Natural killer cell (primary cell): ENCODE results near the gene OR2T34. TPM values are rescaled to one million over a fixed set of nuclear protein-coding genes. Genes with fewer than 3 reads are reported as not detected.

Experiments
- ATAC-seq, 3 donors: fragments of 150-1000 bp in 2 of 3; fragments of 200-7000 bp in 1 of 3; cut with Tn5 transposase; 1 replicate in 1 of 3; 2 replicates in 2 of 3; pipeline ENCODE4 v1.10.0; 2021; ENCODE audit warnings: mild to moderate bottlenecking in 2 of 3, moderate library complexity in 2 of 3
- DNase-seq, 2 donors: peaks; one replicate each; pipeline versions ENCODE4 v3.0.0 to v3.0.0-alpha.2; 2013 to 2021; ENCODE audit warnings: mixed read lengths in 1 of 2
- H3K27ac ChIP-seq: one replicate; pipeline ENCODE4 v1.5.1; 2013; ENCODE audit warnings: mild to moderate bottlenecking, low read length
- H3K27me3 ChIP-seq: one replicate; pipeline ENCODE4 v1.6.1; 2013; ENCODE audit warnings: low read length; ENCODE audit not compliant: control insufficient read depth, insufficient read depth
- H3K36me3 ChIP-seq: one replicate; pipeline ENCODE4 v1.6.1; 2013; ENCODE audit warnings: low read length; ENCODE audit not compliant: control insufficient read depth, insufficient read depth
- H3K4me1 ChIP-seq: one replicate; pipeline ENCODE4 v1.6.1; 2013; ENCODE audit warnings: low read length; ENCODE audit not compliant: control insufficient read depth, insufficient read depth
- H3K4me3 ChIP-seq: one replicate; pipeline ENCODE4 v1.5.1; 2013; ENCODE audit warnings: low read length
- H3K9me3 ChIP-seq: one replicate; pipeline ENCODE4 v1.6.1; 2013; ENCODE audit warnings: low read length; ENCODE audit not compliant: control insufficient read depth, insufficient read depth
- H3K27ac Mint-ChIP-seq, 2 donors: one replicate each; pipeline ENCODE4 v1.8.0; 2022; ENCODE audit warnings: mild to moderate bottlenecking in 2 of 2, mixed read lengths in 2 of 2, moderate library complexity in 1 of 2
- H3K27me3 Mint-ChIP-seq, 2 donors: one replicate each; pipeline ENCODE4 v1.8.0; 2022; ENCODE audit warnings: low read depth in 2 of 2, mixed read lengths in 2 of 2
- H3K36me3 Mint-ChIP-seq: one replicate; pipeline ENCODE4 v1.8.0; 2022; ENCODE audit warnings: mixed read lengths
- H3K4me1 Mint-ChIP-seq, 2 donors: one replicate each; pipeline ENCODE4 v1.8.0; 2022; ENCODE audit warnings: mixed read lengths in 2 of 2
- H3K4me3 Mint-ChIP-seq: one replicate; pipeline ENCODE4 v1.8.0; 2022; ENCODE audit warnings: mild to moderate bottlenecking, moderate library complexity, mixed read lengths
- H3K9me3 Mint-ChIP-seq, 2 donors: one replicate each; pipeline ENCODE4 v1.8.0; 2022; ENCODE audit warnings: mixed read lengths in 2 of 2
- WGBS: methylation state at CpG from one replicate; pipeline ENCODE4 v1.1.7; 2013; ENCODE audit warnings: missing lambda C conversion rate; ENCODE audit not compliant: insufficient coverage; 5-methylcytosine and 5-hydroxymethylcytosine counted together
- intact Hi-C: fragments of 100-400 bp; cut with micrococcal nuclease; formaldehyde crosslinking; loops from one replicate; pipeline ENCODE4 v1.14.2; 2022
- total RNA-seq, 4 donors: library from RNA; stranded (reverse); fragments of 120-200 nt in 1 of 4; gene quantifications; one replicate each; pipeline versions ENCODE4 v1.2.3 to v1.2.4, GENCODE V29; 2013 to 2022
- TF ChIP-seq, protein P1 (sequence below): fragments of 200-600 bp; IDR thresholded peaks from one replicate; pipeline ENCODE4 v1.8.0; 2022; ENCODE audit warnings: antibody characterized with exemption

OR2T34 gene
- total RNA-seq, 3 donors from 2014 or later (not counting 1 experiment from before 2014, with no cell fraction given): not detected

DNA sequence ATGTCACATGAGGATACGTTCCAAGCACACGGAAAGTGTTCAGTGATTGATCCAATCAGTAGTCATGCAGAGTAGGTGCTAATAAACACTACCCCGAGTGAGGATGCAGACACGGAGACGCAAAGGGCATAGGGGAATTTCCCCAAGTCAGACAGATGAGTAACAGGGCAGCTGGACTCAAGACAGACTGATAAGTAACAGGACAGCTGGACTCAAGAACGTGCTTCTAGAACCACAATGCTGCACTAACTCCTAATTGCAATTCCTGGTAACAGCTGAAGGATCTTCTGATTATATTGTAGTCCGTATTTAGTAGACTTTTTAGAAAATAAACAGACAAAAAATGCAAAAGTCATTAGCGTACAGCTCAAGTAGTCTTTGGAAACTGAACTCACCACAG lies 24.8 kb upstream of the OR2T34 start:
- Mint-ChIP-seq H3K4me3 (no peak overlapping the region), H3K27ac (no peak overlapping the region), H3K36me3 (no peaks in the 10 kb centered on the region), H3K9me3 (no peaks in the 10 kb centered on the region), H3K27me3 (peaks cover 0 to 7% of the 10 kb centered on the region in 2 donors), H3K4me1 (no peaks in the 10 kb centered on the region)
- Histone ChIP-seq H3K27ac (no peak overlapping the region), H3K9me3 (no peaks in the 10 kb centered on the region), H3K36me3 (no peaks in the 10 kb centered on the region), H3K4me3 (no peak overlapping the region), H3K4me1 (no peaks in the 10 kb centered on the region), H3K27me3 (no peaks in the 10 kb centered on the region)
- TF ChIP-seq, protein P1, sequence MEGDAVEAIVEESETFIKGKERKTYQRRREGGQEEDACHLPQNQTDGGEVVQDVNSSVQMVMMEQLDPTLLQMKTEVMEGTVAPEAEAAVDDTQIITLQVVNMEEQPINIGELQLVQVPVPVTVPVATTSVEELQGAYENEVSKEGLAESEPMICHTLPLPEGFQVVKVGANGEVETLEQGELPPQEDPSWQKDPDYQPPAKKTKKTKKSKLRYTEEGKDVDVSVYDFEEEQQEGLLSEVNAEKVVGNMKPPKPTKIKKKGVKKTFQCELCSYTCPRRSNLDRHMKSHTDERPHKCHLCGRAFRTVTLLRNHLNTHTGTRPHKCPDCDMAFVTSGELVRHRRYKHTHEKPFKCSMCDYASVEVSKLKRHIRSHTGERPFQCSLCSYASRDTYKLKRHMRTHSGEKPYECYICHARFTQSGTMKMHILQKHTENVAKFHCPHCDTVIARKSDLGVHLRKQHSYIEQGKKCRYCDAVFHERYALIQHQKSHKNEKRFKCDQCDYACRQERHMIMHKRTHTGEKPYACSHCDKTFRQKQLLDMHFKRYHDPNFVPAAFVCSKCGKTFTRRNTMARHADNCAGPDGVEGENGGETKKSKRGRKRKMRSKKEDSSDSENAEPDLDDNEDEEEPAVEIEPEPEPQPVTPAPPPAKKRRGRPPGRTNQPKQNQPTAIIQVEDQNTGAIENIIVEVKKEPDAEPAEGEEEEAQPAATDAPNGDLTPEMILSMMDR: no peak
- intact Hi-C loops: no loop called here
- WGBS: 80% methylated on average over 8 of the region's 8 CpGs
- ATAC-seq (no peak), DNase-seq (no peak)

DNA sequence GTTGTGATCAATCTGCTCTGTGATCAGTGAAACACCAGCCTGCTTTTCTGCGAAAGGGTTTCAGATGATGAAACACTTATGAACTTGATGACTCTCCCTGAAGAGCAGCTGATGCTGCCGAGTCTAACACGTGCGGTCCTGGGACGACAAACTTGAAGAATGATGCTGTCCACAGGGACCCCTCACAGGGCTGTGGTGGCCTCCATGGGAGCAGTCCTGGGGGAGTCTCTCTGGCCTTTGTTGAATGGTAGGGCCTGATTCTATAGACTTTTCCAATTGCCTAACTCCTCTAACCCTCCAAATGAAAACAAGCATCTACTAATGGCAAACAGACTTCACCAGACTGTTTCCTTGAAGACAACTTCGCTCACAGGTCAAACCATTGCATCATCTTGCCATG lies 23.0 kb upstream of the OR2T34 start, which contains the start of gene OR2T10:
Gene OR2T10 (minus strand): TSS at position 112 of the 400 bp plus-strand sequence. CDS start 3,932 bp downstream, outside the sequence.
- WGBS: 92% methylated on average over 6 of the region's 6 CpGs
- H3K36me3 Mint-ChIP-seq: no peaks in the 10 kb centered on the region
- Histone ChIP-seq H3K36me3 (no peaks in the 10 kb centered on the region), H3K9me3 (no peaks in the 10 kb centered on the region), H3K4me1 (no peaks in the 10 kb centered on the region), H3K27ac (no peak within 1 kb of the TSS), H3K27me3 (no peaks in the 10 kb centered on the region), H3K4me3 (no peak within 1 kb of the TSS)
- H3K4me3 Mint-ChIP-seq: no peak within 1 kb of the TSS
- no peaks in the 10 kb centered on the region for H3K4me1 Mint-ChIP-seq
- TF ChIP-seq, protein P1: no peak
- DNase-seq (no peak), ATAC-seq (no peak)
- H3K27me3 Mint-ChIP-seq: peaks cover 0 to 7% of the 10 kb centered on the region in 2 donors
- H3K9me3 Mint-ChIP-seq: no peaks in the 10 kb centered on the region
- intact Hi-C loops: no loop called here
- no peak within 1 kb of the TSS for H3K27ac Mint-ChIP-seq

DNA sequence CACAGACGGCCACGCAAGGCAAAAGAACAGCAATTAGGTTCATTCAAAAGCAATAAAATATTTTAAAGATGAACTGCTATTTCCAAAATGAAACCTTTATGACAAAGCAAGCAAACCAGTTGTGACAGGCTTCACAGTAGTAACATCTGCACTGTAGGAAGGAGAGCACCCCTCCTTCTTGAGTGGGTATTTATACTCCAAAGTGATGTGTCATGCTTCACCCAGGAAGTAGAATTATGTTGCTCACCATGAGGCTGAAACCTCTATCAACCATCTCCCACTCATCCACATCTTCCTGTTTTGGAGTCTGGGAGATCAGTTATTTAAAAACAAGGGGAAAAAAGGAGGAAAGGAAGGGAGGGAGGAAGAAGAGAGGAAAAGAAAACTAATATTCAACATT lies 22.1 kb upstream of the OR2T34 start:
- H3K36me3 ChIP-seq: no peaks in the 10 kb centered on the region
- no peaks in the 10 kb centered on the region for H3K27me3 ChIP-seq
- intact Hi-C loops: no loop called here
- H3K4me3 ChIP-seq: no peak overlapping the region
- 95% methylated on average over 2 of the region's 2 CpGs for WGBS
- Mint-ChIP-seq H3K27me3 (no peaks in the 10 kb centered on the region), H3K27ac (no peak overlapping the region), H3K36me3 (no peaks in the 10 kb centered on the region), H3K4me3 (no peak overlapping the region), H3K9me3 (no peaks in the 10 kb centered on the region), H3K4me1 (no peaks in the 10 kb centered on the region)
- ATAC-seq (no peak), DNase-seq (no peak)
- H3K4me1 ChIP-seq: no peaks in the 10 kb centered on the region
- H3K9me3 ChIP-seq: no peaks in the 10 kb centered on the region
- TF ChIP-seq, protein P1: no peak
- H3K27ac ChIP-seq: no peak overlapping the region

DNA sequence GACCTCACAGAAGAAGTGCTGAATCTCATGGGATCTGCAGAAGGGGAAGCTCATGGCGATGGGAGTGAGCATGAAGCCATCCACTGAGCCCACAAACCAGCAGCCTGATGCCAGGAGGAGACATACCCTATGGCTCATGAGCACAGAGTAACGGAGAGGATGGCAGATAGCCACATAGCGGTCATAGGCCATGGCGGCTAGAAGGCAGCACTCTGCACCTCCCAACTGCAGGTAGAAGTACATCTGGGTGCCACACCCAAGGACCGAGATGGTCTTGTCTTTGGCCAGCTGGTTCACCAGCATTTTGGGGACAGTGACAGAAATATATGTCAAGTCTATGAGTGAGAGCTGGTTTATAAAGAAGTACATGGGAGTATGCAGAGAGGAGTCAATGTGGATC lies 18.7 kb upstream of the OR2T34 start:
- DNase-seq: no peak
- Mint-ChIP-seq H3K27ac (no peak overlapping the region), H3K27me3 (no peaks in the 10 kb centered on the region), H3K4me1 (no peaks in the 10 kb centered on the region), H3K36me3 (no peaks in the 10 kb centered on the region), H3K9me3 (no peaks in the 10 kb centered on the region), H3K4me3 (no peak overlapping the region)
- ATAC-seq: no peak
- H3K4me3 ChIP-seq: no peak overlapping the region
- H3K4me1 ChIP-seq: no peaks in the 10 kb centered on the region
- no peaks in the 10 kb centered on the region for H3K36me3 ChIP-seq
- H3K27me3 ChIP-seq: no peaks in the 10 kb centered on the region
- TF ChIP-seq, protein P1: no peak
- no peak overlapping the region for H3K27ac ChIP-seq
- WGBS: 91% methylated on average over 5 of the region's 5 CpGs
- intact Hi-C loops: no loop called here
- no peaks in the 10 kb centered on the region for H3K9me3 ChIP-seq
